ENCODE measurements around the gene OARD1. TPM values are rescaled to one million over a fixed set of nuclear protein-coding genes. Genes with fewer than 3 reads are reported as not detected.

Gene OARD1
- total RNA-seq, 1 experiment from 2014 or later, result 12.1 TPM

GRCh38 chr6:41040101-41040939 lies 31.8 kb downstream of the OARD1 start:
- ChIA-PET CTCF (interaction anchor here (1.2 kb wide), 1 partner anchor 108 kb away, joined by 3 read pairs; no protein-coding TSS in a partner anchor), POLR2A (ENCODE audit: unreplicated experiment) (interaction anchor here (0.5 to 0.6 kb wide), 2 partner anchors 280 to 1840 kb away, joined by 4 to 9 read pairs; no protein-coding TSS in a partner anchor)
- no peaks in the 10 kb centered on the region for H3K9me3 ChIP-seq (ENCODE audit: low read length)
- H3F3A ChIP-seq (ENCODE audit: low read length, unreplicated experiment), result no peaks in the 10 kb centered on the region
- no peaks in the 10 kb centered on the region for H3K27me3 ChIP-seq (ENCODE audit: low read length)
- no TSS peak for BruUV-seq (replicated peaks)
- no peak overlapping the region for H3K27ac ChIP-seq (ENCODE audit: low read length)
- DNase-seq, result peak; percentile 74
- no peaks in the 10 kb centered on the region for H3K9me2 ChIP-seq (replicated peaks; ENCODE audit: low read length)
- no peaks in the 10 kb centered on the region for H3K36me3 ChIP-seq (ENCODE audit: low read depth, low read length)
- no peak overlapping the region for H2AFZ ChIP-seq (ENCODE audit: low read length)
- no peaks in the 10 kb centered on the region for H3K79me2 ChIP-seq (ENCODE audit: low read length)
- intact Hi-C loops (cut with micrococcal nuclease), result no loop called here
- peak; percentile 66 for ATAC-seq
- H3K9ac ChIP-seq (ENCODE audit: low read length), result no peak overlapping the region
- H3K4me2 ChIP-seq (ENCODE audit: low read length), result peak overlapping the region; percentile 54
- peaks cover 22% of the 10 kb centered on the region for H3K4me1 ChIP-seq (ENCODE audit: insufficient read depth, low read length)
- H3K4me3 ChIP-seq (ENCODE audit: low read length), result no peak overlapping the region
- TF ChIP-seq CTCF (conservative IDR thresholded peaks at IDR 0.05; ENCODE audit: low read depth, low read length) (no peak), EZH2phosphoT487 (IDR thresholded peaks at IDR 0.05; ENCODE audit: borderline replicate concordance, low read length) (no peak), EZH2 (IDR thresholded peaks at IDR 0.05; ENCODE audit: low read length, unreplicated experiment) (no peak)
- no peaks in the 10 kb centered on the region for H4K20me1 ChIP-seq (ENCODE audit: low read length)

DNA sequence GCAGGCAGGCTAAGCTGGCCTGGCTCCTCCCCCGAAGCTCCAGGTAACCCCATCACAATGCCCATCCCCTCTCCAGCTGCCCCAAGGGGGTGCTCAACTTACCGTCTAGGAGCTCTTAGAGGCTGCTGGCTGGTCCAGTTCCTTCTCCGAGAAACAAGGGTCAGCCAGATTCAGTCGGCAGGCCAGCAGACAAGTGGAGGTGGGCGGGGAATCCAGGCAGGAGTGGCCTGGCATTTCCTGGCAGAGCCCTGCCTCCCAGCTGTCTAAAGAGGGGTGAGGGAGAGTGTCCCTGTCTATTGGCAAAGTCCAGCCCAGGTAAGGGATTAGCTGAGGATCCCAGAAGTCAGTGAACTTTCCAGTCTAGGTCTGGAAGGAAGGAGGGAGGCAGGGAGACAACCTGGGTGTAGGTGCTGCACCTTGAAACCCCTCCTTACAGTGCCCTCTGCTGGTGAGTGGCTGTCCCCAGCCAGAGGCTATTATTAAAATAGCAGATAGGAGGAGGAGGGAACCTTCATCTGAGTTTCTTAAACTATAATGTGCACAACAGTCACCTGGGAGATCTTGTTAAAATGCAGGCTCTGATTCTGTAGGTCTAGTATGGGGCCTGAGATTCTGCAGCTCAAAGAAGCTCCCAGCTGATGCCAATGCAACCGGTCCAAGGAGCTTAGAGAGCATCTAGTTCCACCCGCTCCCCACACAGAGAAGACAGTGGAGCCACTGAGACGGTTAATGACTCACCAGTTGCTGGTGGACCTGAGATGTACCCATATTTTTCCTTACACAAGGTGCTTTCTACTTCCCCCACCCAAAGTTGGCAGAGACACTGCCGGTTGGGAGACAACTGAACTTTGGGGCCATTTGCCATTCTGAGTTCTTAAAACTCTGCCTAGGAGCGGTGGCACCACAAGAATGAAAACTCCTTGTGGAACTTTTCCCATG lies 32.8 kb downstream of the OARD1 start, which contains the start of gene UNC5CL:
UNC5CL (minus strand) TSS at position 162 of the 939 bp plus-strand sequence. CDS start 4,147 bp downstream, outside the sequence.
- no peak within 1 kb of the TSS for H3K4me3 ChIP-seq (ENCODE audit: low read length)
- H3K27ac ChIP-seq (ENCODE audit: low read length), result no peak within 1 kb of the TSS
- H3K4me2 ChIP-seq (ENCODE audit: low read length), result peak within 1 kb of the TSS; percentile 47
- intact Hi-C loops (cut with micrococcal nuclease), result no loop called here
- no TSS peak for BruUV-seq (replicated peaks)
- no peaks in the 10 kb centered on the region for H3K79me2 ChIP-seq (ENCODE audit: low read length)
- no peak within 1 kb of the TSS for H3K9ac ChIP-seq (ENCODE audit: low read length)
- H4K20me1 ChIP-seq (ENCODE audit: low read length), result no peaks in the 10 kb centered on the region
- no peaks in the 10 kb centered on the region for H3K9me2 ChIP-seq (replicated peaks; ENCODE audit: low read length)
- H3K9me3 ChIP-seq (ENCODE audit: low read length), result no peaks in the 10 kb centered on the region
- POLR2A ChIA-PET (ENCODE audit: unreplicated experiment), result no interaction called here
- H3K36me3 ChIP-seq (ENCODE audit: low read depth, low read length), result no peaks in the 10 kb centered on the region
- H2AFZ ChIP-seq (ENCODE audit: low read length), result peak within 1 kb of the TSS; percentile 62
- CTCF ChIA-PET, result interaction anchor here (0.5 kb wide), 1 partner anchor 1942 kb away, joined by 3 read pairs; no protein-coding TSS in a partner anchor
- H3K4me1 ChIP-seq (ENCODE audit: insufficient read depth, low read length), result peaks cover 22% of the 10 kb centered on the region
- TF ChIP-seq CTCF (conservative IDR thresholded peaks at IDR 0.05; ENCODE audit: low read depth, low read length) (peak; percentile 94), EZH2phosphoT487 (IDR thresholded peaks at IDR 0.05; ENCODE audit: borderline replicate concordance, low read length) (no peak)
- ATAC-seq (peak; percentile 65), DNase-seq (peak; percentile 76)
- H3K27me3 ChIP-seq (ENCODE audit: low read length), result no peaks in the 10 kb centered on the region
- no peaks in the 10 kb centered on the region for H3F3A ChIP-seq (ENCODE audit: low read length, unreplicated experiment)
